GM08714 (cell line): ENCODE data around the gene GRK1.

Experiments
- H3K4me3 ChIP-seq: fragments of 200-500 bp; sonication (Bioruptor generic); 2 replicates; pipeline ENCODE4 v1.5.1; 2014; ENCODE audit warnings: mild to moderate bottlenecking, low read length, inconsistent platforms
- ZNF274 ChIP-seq: IDR thresholded peaks from 2 replicates; pipeline ENCODE4 v1.6.1; 2012; ENCODE audit warnings: mild to moderate bottlenecking, low read depth, low read length

Gene GRK1

GRCh38 chr13:113628291-113629270, 38.4 kb upstream of the GRK1 start:
- no peak overlapping the region for H3K4me3 ChIP-seq
- no peak for TF ChIP-seq ZNF274

- H3K4me3 ChIP-seq, result no peak overlapping the region
- TF ChIP-seq ZNF274, result no peak
Observed at GRCh38 chr13:113629866-113630265, 37.2 kb upstream of the GRK1 start.

- no peak overlapping the region for H3K4me3 ChIP-seq
- no peak for TF ChIP-seq ZNF274
Observed at GRCh38 chr13:113630296-113630695, 36.7 kb upstream of the GRK1 start.

- no peak overlapping the region for H3K4me3 ChIP-seq
- TF ChIP-seq ZNF274, result no peak
Observed at GRCh38 chr13:113630804-113631203, 36.2 kb upstream of the GRK1 start.

- H3K4me3 ChIP-seq, result no peak overlapping the region
- TF ChIP-seq ZNF274, result no peak
Observed at GRCh38 chr13:113631341-113632095, 35.5 kb upstream of the GRK1 start.

GRCh38 chr13:113632706-113633484, 34.1 kb upstream of the GRK1 start:
- TF ChIP-seq ZNF274, result no peak
- H3K4me3 ChIP-seq, result no peak overlapping the region

- H3K4me3 ChIP-seq, result no peak overlapping the region
- no peak for TF ChIP-seq ZNF274
Observed at GRCh38 chr13:113633485-113633873, 33.5 kb upstream of the GRK1 start.

GRCh38 chr13:113634279-113635047, 32.6 kb upstream of the GRK1 start:
- TF ChIP-seq ZNF274, result no peak
- no peak overlapping the region for H3K4me3 ChIP-seq

- no peak for TF ChIP-seq ZNF274
- no peak overlapping the region for H3K4me3 ChIP-seq
Observed at GRCh38 chr13:113635048-113635420, 32.0 kb upstream of the GRK1 start.

GRCh38 chr13:113635709-113636108, 31.3 kb upstream of the GRK1 start:
- H3K4me3 ChIP-seq, result no peak overlapping the region
- TF ChIP-seq ZNF274, result no peak

GRCh38 chr13:113636266-113636963, 30.6 kb upstream of the GRK1 start:
- no peak for TF ChIP-seq ZNF274
- no peak overlapping the region for H3K4me3 ChIP-seq

- no peak overlapping the region for H3K4me3 ChIP-seq
- no peak for TF ChIP-seq ZNF274
Observed at GRCh38 chr13:113637262-113638160, 29.5 kb upstream of the GRK1 start.

GRCh38 chr13:113638173-113638746, 28.8 kb upstream of the GRK1 start:
- no peak overlapping the region for H3K4me3 ChIP-seq
- TF ChIP-seq ZNF274, result no peak
